Natural killer cell (primary cell): Measurements from ENCODE around the gene TPTE. TPM values are rescaled to one million over a fixed set of nuclear protein-coding genes. Genes with fewer than 3 reads are reported as not detected.
"Not testable (repeated sequence)": the region's sequence is repeated elsewhere in the genome, so short reads cannot be mapped to it uniquely, and the experiment has no call there.

Source experiments
- ATAC-seq, 3 donors: fragments of 150-1000 bp in 2 of 3; fragments of 200-7000 bp in 1 of 3; cut with Tn5 transposase; 1 replicate in 1 of 3; 2 replicates in 2 of 3; pipeline ENCODE4 v1.10.0; 2021; ENCODE audit warnings: mild to moderate bottlenecking in 2 of 3, moderate library complexity in 2 of 3
- DNase-seq, 2 donors: peaks; one replicate each; pipeline versions ENCODE4 v3.0.0 to v3.0.0-alpha.2; 2013 to 2021; ENCODE audit warnings: mixed read lengths in 1 of 2
- H3K27ac ChIP-seq: one replicate; pipeline ENCODE4 v1.5.1; 2013; ENCODE audit warnings: mild to moderate bottlenecking, low read length
- H3K27me3 ChIP-seq: one replicate; pipeline ENCODE4 v1.6.1; 2013; ENCODE audit warnings: low read length; ENCODE audit not compliant: control insufficient read depth, insufficient read depth
- H3K36me3 ChIP-seq: one replicate; pipeline ENCODE4 v1.6.1; 2013; ENCODE audit warnings: low read length; ENCODE audit not compliant: control insufficient read depth, insufficient read depth
- H3K4me1 ChIP-seq: one replicate; pipeline ENCODE4 v1.6.1; 2013; ENCODE audit warnings: low read length; ENCODE audit not compliant: control insufficient read depth, insufficient read depth
- H3K4me3 ChIP-seq: one replicate; pipeline ENCODE4 v1.5.1; 2013; ENCODE audit warnings: low read length
- H3K9me3 ChIP-seq: one replicate; pipeline ENCODE4 v1.6.1; 2013; ENCODE audit warnings: low read length; ENCODE audit not compliant: control insufficient read depth, insufficient read depth
- H3K27ac Mint-ChIP-seq, 2 donors: one replicate each; pipeline ENCODE4 v1.8.0; 2022; ENCODE audit warnings: mild to moderate bottlenecking in 2 of 2, mixed read lengths in 2 of 2, moderate library complexity in 1 of 2
- H3K27me3 Mint-ChIP-seq, 2 donors: one replicate each; pipeline ENCODE4 v1.8.0; 2022; ENCODE audit warnings: low read depth in 2 of 2, mixed read lengths in 2 of 2
- H3K36me3 Mint-ChIP-seq: one replicate; pipeline ENCODE4 v1.8.0; 2022; ENCODE audit warnings: mixed read lengths
- H3K4me1 Mint-ChIP-seq, 2 donors: one replicate each; pipeline ENCODE4 v1.8.0; 2022; ENCODE audit warnings: mixed read lengths in 2 of 2
- H3K4me3 Mint-ChIP-seq: one replicate; pipeline ENCODE4 v1.8.0; 2022; ENCODE audit warnings: mild to moderate bottlenecking, moderate library complexity, mixed read lengths
- H3K9me3 Mint-ChIP-seq, 2 donors: one replicate each; pipeline ENCODE4 v1.8.0; 2022; ENCODE audit warnings: mixed read lengths in 2 of 2
- WGBS: methylation state at CpG from one replicate; pipeline ENCODE4 v1.1.7; 2013; ENCODE audit warnings: missing lambda C conversion rate; ENCODE audit not compliant: insufficient coverage; 5-methylcytosine and 5-hydroxymethylcytosine counted together
- intact Hi-C: fragments of 100-400 bp; cut with micrococcal nuclease; formaldehyde crosslinking; loops from one replicate; pipeline ENCODE4 v1.14.2; 2022
- total RNA-seq, 4 donors: library from RNA; stranded (reverse); fragments of 120-200 nt in 1 of 4; gene quantifications; one replicate each; pipeline versions ENCODE4 v1.2.3 to v1.2.4, GENCODE V29; 2013 to 2022

Gene TPTE
- total RNA-seq, 3 donors from 2014 or later (not counting 1 experiment from before 2014, with no cell fraction given) = not detected

DNA sequence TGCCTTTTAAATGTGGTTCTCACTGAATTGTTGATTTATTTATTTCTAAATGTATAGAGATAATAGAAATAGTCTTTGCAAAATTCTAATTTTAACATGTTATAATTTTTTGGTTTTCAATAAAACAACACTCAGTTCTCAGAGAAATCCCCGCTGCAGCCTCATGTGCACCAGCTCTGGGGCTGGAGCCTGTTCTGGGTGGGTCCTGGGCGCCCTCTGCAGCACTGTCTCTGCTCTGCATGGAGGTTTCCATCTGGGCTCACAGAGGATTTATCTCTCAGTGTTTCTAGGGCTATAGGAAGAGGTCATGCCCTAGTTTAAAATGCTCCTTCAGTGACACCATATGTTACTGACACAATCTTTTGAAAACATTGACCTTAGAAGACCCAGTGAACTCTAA, 128.9 kb downstream of the TPTE start:
- H3K36me3 Mint-ChIP-seq, H3K27me3 ChIP-seq, H3K4me1 Mint-ChIP-seq, H3K4me3 Mint-ChIP-seq, H3K27ac ChIP-seq, H3K4me3 ChIP-seq, H3K27me3 Mint-ChIP-seq, H3K9me3 Mint-ChIP-seq, intact Hi-C loops, ATAC-seq, H3K9me3 ChIP-seq, H3K36me3 ChIP-seq, H3K27ac Mint-ChIP-seq, DNase-seq, H3K4me1 ChIP-seq: not testable (repeated sequence)
- 27% methylated on average over 2 of the region's 2 CpGs for WGBS
